ENCODE results near the gene SPRR1A.

SPRR1A gene

GRCh38 chr1:153030895-153031294 lies 47.0 kb downstream of the SPRR1A start, which contains the start of gene SPRR1B:
TSS of gene SPRR1B (plus strand) at chr1:153031203. CDS start at chr1:153032346, 1,143 bp downstream.
- H3K4me3 ChIP-seq (ENCODE audit: low read depth, low read length): no peak within 1 kb of the TSS
- TF ChIP-seq CTCF (IDR thresholded peaks at IDR 0.05; ENCODE audit: low read depth, low read length): no peak

GRCh38 chr1:153032073-153032472 lies 48.2 kb downstream of the SPRR1A start:
- no peak overlapping the region for H3K4me3 ChIP-seq (ENCODE audit: low read depth, low read length)
- no peak for TF ChIP-seq CTCF (IDR thresholded peaks at IDR 0.05; ENCODE audit: low read depth, low read length)

GRCh38 chr1:153032677-153033308 lies 48.9 kb downstream of the SPRR1A start:
- no peak overlapping the region for H3K4me3 ChIP-seq (ENCODE audit: low read depth, low read length)
- TF ChIP-seq CTCF (IDR thresholded peaks at IDR 0.05; ENCODE audit: low read depth, low read length): no peak

GRCh38 chr1:153035211-153035610 lies 51.3 kb downstream of the SPRR1A start:
- no peak for TF ChIP-seq CTCF (IDR thresholded peaks at IDR 0.05; ENCODE audit: low read depth, low read length)

More at GRCh38 chr1:153035211-153035610, 51.3 kb downstream of the SPRR1A start:
- H3K4me3 ChIP-seq (ENCODE audit: low read depth, low read length): no peak overlapping the region

Data from WI38 (cell line).